ENCODE data around the gene SMIM1. TPM values are rescaled to one million over a fixed set of nuclear protein-coding genes. Genes with fewer than 3 reads are reported as not detected.

Gene SMIM1
- total and polyA plus RNA-seq, 9 of the 15 experiments (the other 6 are each of a cell fraction or from before 2014, with no cell fraction given): 2.3 to 125 (median 24.3) TPM

DNA sequence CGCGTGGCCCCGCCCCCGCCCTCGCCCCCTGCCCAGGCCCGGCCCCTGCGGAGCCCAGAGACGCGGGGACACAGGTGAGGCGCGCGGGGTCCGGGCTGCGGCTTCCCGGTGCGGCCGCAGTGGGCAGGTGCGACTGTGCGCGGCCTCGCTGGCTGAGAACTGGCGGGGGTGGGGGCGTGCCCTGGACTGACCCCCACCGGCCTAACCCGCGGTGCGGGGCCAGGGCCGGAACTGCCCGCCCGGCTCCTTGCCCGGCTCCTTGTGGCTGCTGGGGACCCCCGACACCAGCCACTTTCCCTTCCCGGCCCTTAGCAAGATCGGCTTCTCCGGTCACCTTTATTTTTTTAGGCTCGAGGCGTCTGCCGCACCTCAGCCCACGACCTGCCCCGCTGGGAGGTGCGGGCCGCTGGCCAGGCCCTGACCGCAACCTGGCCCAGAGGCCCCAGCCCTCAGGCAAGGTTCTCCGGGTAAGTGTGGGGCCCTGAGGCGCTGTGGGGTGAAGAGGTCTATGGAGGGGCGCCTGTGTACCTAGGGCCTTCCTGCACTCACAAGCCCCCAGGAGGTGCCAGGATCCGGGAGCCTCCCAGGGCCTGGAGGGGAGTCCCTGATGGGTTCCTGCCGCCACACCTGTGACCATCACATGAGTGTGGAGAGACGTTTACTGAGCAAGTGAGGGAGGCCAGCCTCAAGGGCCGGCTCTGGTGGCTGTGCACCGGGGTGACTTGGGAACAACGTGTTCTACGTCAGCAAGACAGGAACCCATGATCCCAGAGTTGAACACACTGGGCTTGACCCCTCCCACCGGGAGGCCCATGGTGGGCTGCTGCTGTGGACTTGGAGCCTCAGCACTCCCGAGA lies at the start of gene SMIM1 (continued):
- TF ChIP-seq, protein P1, sequence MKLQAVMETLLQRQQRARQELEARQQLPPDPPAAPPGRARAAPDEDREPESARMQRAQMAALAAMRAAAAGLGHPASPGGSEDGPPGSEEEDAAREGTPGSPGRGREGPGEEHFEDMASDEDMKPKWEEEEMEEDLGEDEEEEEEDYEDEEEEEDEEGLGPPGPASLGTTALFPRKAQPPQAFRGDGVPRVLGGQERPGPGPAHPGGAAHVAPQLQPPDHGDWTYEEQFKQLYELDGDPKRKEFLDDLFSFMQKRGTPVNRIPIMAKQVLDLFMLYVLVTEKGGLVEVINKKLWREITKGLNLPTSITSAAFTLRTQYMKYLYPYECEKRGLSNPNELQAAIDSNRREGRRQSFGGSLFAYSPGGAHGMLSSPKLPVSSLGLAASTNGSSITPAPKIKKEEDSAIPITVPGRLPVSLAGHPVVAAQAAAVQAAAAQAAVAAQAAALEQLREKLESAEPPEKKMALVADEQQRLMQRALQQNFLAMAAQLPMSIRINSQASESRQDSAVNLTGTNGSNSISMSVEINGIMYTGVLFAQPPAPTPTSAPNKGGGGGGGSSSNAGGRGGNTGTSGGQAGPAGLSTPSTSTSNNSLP (IDR thresholded peaks at IDR 0.05; ENCODE audit: borderline replicate concordance, low read depth, low read length): no peak
- no peak for TF ChIP-seq ZC3H8 (IDR thresholded peaks at IDR 0.05)
- TF ChIP-seq, protein P2, sequence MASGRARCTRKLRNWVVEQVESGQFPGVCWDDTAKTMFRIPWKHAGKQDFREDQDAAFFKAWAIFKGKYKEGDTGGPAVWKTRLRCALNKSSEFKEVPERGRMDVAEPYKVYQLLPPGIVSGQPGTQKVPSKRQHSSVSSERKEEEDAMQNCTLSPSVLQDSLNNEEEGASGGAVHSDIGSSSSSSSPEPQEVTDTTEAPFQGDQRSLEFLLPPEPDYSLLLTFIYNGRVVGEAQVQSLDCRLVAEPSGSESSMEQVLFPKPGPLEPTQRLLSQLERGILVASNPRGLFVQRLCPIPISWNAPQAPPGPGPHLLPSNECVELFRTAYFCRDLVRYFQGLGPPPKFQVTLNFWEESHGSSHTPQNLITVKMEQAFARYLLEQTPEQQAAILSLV (tag; IDR thresholded peaks at IDR 0.05): no peak
- no peak for TF ChIP-seq TSC22D4 (tag; IDR thresholded peaks at IDR 0.05)
- TF ChIP-seq, protein P3, sequence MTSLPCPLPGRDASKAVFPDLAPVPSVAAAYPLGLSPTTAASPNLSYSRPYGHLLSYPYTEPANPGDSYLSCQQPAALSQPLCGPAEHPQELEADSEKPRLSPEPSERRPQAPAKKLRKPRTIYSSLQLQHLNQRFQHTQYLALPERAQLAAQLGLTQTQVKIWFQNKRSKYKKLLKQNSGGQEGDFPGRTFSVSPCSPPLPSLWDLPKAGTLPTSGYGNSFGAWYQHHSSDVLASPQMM (CRISPR knock-in tag; IDR thresholded peaks at IDR 0.05): no peak
- TF ChIP-seq, protein P4, sequence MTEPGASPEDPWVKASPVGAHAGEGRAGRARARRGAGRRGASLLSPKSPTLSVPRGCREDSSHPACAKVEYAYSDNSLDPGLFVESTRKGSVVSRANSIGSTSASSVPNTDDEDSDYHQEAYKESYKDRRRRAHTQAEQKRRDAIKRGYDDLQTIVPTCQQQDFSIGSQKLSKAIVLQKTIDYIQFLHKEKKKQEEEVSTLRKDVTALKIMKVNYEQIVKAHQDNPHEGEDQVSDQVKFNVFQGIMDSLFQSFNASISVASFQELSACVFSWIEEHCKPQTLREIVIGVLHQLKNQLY (CRISPR knock-in tag; conservative IDR thresholded peaks at IDR 0.05): no peak
- TF ChIP-seq, protein P5, sequence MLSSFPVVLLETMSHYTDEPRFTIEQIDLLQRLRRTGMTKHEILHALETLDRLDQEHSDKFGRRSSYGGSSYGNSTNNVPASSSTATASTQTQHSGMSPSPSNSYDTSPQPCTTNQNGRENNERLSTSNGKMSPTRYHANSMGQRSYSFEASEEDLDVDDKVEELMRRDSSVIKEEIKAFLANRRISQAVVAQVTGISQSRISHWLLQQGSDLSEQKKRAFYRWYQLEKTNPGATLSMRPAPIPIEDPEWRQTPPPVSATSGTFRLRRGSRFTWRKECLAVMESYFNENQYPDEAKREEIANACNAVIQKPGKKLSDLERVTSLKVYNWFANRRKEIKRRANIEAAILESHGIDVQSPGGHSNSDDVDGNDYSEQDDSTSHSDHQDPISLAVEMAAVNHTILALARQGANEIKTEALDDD (IDR thresholded peaks at IDR 0.05): no peak
- TF ChIP-seq FOXJ3 (CRISPR knock-in tag; IDR thresholded peaks at IDR 0.05): no peak
- TF ChIP-seq NCOA6 (IDR thresholded peaks at IDR 0.05): no peak
- no peak for TF ChIP-seq ZNF121 (CRISPR knock-in tag; conservative IDR thresholded peaks at IDR 0.05)
- no peak; the same call in 1 of the 2 replicates for TF ChIP-seq ATF1 (CRISPR knock-in tag; IDR thresholded peaks at IDR 0.05)
- peak; percentile 74 for TF ChIP-seq ATF1 (tag; IDR thresholded peaks at IDR 0.05)
- TF ChIP-seq ZFX (CRISPR knock-in tag; IDR thresholded peaks at IDR 0.05): peak; percentile 60
- TF ChIP-seq, protein P6, sequence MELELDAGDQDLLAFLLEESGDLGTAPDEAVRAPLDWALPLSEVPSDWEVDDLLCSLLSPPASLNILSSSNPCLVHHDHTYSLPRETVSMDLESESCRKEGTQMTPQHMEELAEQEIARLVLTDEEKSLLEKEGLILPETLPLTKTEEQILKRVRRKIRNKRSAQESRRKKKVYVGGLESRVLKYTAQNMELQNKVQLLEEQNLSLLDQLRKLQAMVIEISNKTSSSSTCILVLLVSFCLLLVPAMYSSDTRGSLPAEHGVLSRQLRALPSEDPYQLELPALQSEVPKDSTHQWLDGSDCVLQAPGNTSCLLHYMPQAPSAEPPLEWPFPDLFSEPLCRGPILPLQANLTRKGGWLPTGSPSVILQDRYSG (tag; conservative IDR thresholded peaks at IDR 0.05; ENCODE audit: low read depth): no peak
- TF ChIP-seq MTA1 (IDR thresholded peaks at IDR 0.05; ENCODE audit: borderline replicate concordance): no peak
- TF ChIP-seq L3MBTL2 (IDR thresholded peaks at IDR 0.05): peak; percentile 33; the same call in 1 of the 2 replicates
- TF ChIP-seq, protein P7, sequence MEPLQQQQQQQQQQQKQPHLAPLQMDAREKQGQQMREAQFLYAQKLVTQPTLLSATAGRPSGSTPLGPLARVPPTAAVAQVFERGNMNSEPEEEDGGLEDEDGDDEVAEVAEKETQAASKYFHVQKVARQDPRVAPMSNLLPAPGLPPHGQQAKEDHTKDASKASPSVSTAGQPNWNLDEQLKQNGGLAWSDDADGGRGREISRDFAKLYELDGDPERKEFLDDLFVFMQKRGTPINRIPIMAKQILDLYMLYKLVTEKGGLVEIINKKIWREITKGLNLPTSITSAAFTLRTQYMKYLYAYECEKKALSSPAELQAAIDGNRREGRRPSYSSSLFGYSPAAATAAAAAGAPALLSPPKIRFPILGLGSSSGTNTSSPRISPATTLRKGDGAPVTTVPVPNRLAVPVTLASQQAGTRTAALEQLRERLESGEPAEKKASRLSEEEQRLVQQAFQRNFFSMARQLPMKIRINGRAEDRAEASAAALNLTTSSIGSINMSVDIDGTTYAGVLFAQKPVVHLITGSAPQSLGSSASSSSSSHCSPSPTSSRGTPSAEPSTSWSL (CRISPR knock-in tag; IDR thresholded peaks at IDR 0.05; ENCODE audit: borderline replicate concordance): no peak
- TF ChIP-seq SIN3A (IDR thresholded peaks at IDR 0.05; ENCODE audit: borderline replicate concordance in 2 of 2, control insufficient read depth in 1 of 2, low read depth in 2 of 2, low read length in 2 of 2): no peak; a peak in 1 of 4 replicates
- no peak for TF ChIP-seq NR2C1 (IDR thresholded peaks at IDR 0.05)
- TF ChIP-seq NR2C1 (tag; IDR thresholded peaks at IDR 0.05): 0 out of 2 replicates have a peak, but pooled peaks have one; percentile 31
- TF ChIP-seq ZNF561 (CRISPR knock-in tag; conservative IDR thresholded peaks at IDR 0.05): no peak
